Aorta (tissue), 5 donors: ENCODE results near the gene CENPF. TPM values are rescaled to one million over a fixed set of nuclear protein-coding genes. Genes with fewer than 3 reads are reported as not detected.

Experiments
- ATAC-seq: fragments of 200-7000 bp; cut with Tn5 transposase; one replicate; pipeline ENCODE4 v1.9.1; 2022; ENCODE audit warnings: moderate library complexity; ENCODE audit not compliant: low FRiP score
- DNase-seq, 2 donors: peaks; one replicate each; pipeline ENCODE4 v3.0.0-alpha.2; 2020
- H3K27ac ChIP-seq, 2 donors: one replicate each; pipeline ENCODE4 v1.5.1; 2013; ENCODE audit warnings: low read length in 2 of 2, mild to moderate bottlenecking in 2 of 2, moderate library complexity in 2 of 2, control low read depth in 1 of 2, inconsistent platforms in 1 of 2, low read depth in 1 of 2
- H3K27me3 ChIP-seq, 2 donors: one replicate each; pipeline ENCODE4 v1.6.1; 2013; ENCODE audit warnings: control low read depth in 1 of 2, low read length in 1 of 2, mild to moderate bottlenecking in 1 of 2, moderate library complexity in 1 of 2; ENCODE audit not compliant: insufficient read depth in 2 of 2, control insufficient read depth in 1 of 2
- H3K36me3 ChIP-seq, 2 donors: one replicate each; pipeline ENCODE4 v1.6.1; 2013; ENCODE audit warnings: control low read depth in 1 of 2, low read length in 1 of 2, mild to moderate bottlenecking in 1 of 2; ENCODE audit not compliant: insufficient read depth in 2 of 2, control insufficient read depth in 1 of 2
- H3K4me1 ChIP-seq, 2 donors: one replicate each; pipeline ENCODE4 v1.6.1; 2013; ENCODE audit warnings: low read length in 2 of 2, control low read depth in 1 of 2, mild to moderate bottlenecking in 1 of 2, moderate library complexity in 1 of 2; ENCODE audit not compliant: insufficient read depth in 2 of 2, control insufficient read depth in 1 of 2
- H3K4me3 ChIP-seq, 2 donors: one replicate each; pipeline ENCODE4 v1.5.1; 2013; ENCODE audit warnings: low read length in 2 of 2, control low read depth in 1 of 2, mild to moderate bottlenecking in 1 of 2
- H3K9me3 ChIP-seq: one replicate; pipeline ENCODE4 v1.6.1; 2013; ENCODE audit warnings: mild to moderate bottlenecking, low read length; ENCODE audit not compliant: control insufficient read depth
- WGBS, 2 donors: extraction: QIAGEN DNeasy Blood & Tissue Kit; methylation state at CpG; one replicate each; pipeline ENCODE4 v1.1.7; 2013; 5-methylcytosine and 5-hydroxymethylcytosine counted together
- intact Hi-C, 2 donors: fragments of 100-400 bp; cut with DNase I; formaldehyde crosslinking; loops; one replicate each; pipeline versions ENCODE4 v1.14.2 to v1.15.0; 2022
- polyA plus RNA-seq, 2 donors: library from polyadenylated mRNA; stranded (reverse); fragments of 200-250 nt; gene quantifications; one replicate each; pipeline ENCODE4 v1.2.3, GENCODE V29; 2013
- total RNA-seq, 2 donors: library from RNA; stranded (reverse); fragmentation: NEBNext Ultra II Directional; extraction: Animal tissue kit (Norgen Biotek cat#: 25700); gene quantifications; one replicate each; pipeline ENCODE4 v1.2.1, GENCODE V29; 2021
- donor health status: healthy with polysubstance abuse.
- donor health status: Bipolar disorder and iron deficiency.
- donor health status: DM: no; HTN: no; CAD: no.
- donor health status: DM: no; HTN: no; CAD: no.
- donor health status: DM: yes; HTN: yes; CAD: no.

The CENPF gene
- total and polyA plus RNA-seq, 4 donors = 0.05 to 4.3 (median 1.1) TPM

DNA sequence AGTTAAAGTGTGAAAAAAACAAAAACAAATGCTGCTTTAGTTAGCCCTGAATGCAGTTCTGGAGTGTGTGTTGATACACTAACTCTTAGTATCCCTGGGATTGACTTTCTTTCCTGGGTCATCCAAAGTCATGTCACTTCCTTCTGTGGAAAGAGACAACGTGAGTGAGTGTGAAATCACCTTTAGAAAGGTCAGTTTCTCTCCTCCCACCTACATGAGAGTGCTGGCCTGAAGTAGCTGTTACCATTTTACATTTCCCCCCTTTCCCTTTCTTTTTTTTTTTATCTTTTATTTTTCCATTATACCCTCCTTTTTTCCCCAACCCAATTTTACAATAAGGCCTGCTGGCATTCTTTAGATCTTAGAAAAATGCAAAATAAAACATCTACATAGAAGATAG lies 55.2 kb downstream of the CENPF start:
- 69 to 82% methylated on average over 1 of the region's 1 CpG for WGBS, 2 donors
- ATAC-seq = no peak

DNA sequence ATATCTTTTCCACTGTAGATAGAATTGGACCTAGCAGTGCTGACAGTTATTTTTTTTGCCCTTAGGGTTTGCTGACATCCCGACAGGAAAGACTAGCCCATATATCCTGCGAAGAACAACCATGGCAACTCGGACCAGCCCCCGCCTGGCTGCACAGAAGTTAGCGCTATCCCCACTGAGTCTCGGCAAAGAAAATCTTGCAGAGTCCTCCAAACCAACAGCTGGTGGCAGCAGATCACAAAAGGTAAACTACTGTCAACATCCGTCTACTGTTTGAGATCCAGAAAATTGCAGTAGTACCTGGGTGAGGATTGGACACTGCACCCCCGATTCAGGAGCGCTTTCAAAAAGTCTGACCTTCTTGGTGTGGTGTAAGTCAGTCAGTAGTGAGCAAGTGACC lies 55.8 kb downstream of the CENPF start:
- no peak for DNase-seq
- ATAC-seq = no peak
- H3K27ac ChIP-seq = no peak overlapping the region
- H3K27me3 ChIP-seq = no peaks in the 10 kb centered on the region
- no peaks in the 10 kb centered on the region for H3K9me3 ChIP-seq
- no peaks in the 10 kb centered on the region for H3K36me3 ChIP-seq
- H3K4me1 ChIP-seq = no peaks in the 10 kb centered on the region
- 75% methylated on average over 9 of the region's 9 CpGs for WGBS, 2 donors
- H3K4me3 ChIP-seq = no peak overlapping the region
- intact Hi-C loops = no loop called here

More for the DNA sequence above, 55.2 kb downstream of the CENPF start:
- intact Hi-C loops = no loop called here
- no peak overlapping the region for H3K27ac ChIP-seq
- no peaks in the 10 kb centered on the region for H3K36me3 ChIP-seq
- no peak overlapping the region for H3K4me3 ChIP-seq
- H3K4me1 ChIP-seq = no peaks in the 10 kb centered on the region
- DNase-seq = no peak
- H3K9me3 ChIP-seq = no peaks in the 10 kb centered on the region
- H3K27me3 ChIP-seq = no peaks in the 10 kb centered on the region

DNA sequence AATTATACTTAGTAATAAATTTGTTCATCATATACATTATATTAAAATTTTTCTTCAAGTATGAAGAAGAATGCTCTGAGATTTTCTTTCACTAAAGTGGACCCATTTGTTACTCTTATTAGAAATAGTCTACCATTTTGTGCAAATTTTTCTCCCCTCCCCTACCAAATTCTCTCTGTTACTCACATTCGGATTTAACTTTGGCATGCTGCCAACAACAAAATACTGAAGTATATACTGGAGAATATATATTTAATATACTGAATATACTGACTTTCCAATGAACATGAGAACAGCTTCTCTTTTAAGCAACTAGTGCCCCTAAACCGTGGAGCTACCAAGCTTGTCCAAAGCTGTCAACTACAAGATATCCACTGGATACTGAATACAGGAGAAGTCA lies 57.2 kb downstream of the CENPF start:
- 76 to 87% methylated on average over 2 of the region's 2 CpGs for WGBS, 2 donors
- H3K4me3 ChIP-seq = no peak overlapping the region

DNA sequence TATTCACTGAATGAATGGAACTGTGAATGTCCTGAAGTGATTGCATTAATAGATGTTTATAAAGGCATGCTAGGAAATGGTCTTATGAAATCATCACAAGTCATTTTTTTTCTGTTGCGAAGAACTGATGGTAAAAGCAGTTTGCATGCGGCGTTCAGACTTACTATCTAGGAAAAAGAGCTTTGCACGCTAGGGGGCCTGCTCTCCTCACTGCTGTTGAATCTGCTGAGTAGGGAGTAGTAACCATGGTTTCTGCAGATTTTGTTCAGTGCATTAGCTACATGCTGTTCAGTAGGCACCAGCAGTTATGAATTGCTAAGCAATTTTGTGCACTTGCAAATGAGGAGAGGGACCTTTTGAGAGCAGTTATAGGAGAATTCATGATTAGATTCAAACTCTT lies 57.9 kb downstream of the CENPF start:
- Histone ChIP-seq H3K36me3 (no peaks in the 10 kb centered on the region), H3K27me3 (no peaks in the 10 kb centered on the region), H3K9me3 (no peaks in the 10 kb centered on the region), H3K4me3 (no peak overlapping the region), H3K4me1 (no peaks in the 10 kb centered on the region), H3K27ac (no peak overlapping the region)
- 59 to 60% methylated on average over 4 of the region's 4 CpGs for WGBS, 2 donors
- DNase-seq = peak in 1 of 2 donors; percentile 48
- ATAC-seq = no peak
- intact Hi-C loops = loop anchor here in 1 of 2 donors (5.0 kb wide), 1 partner anchor 861 kb away; no protein-coding TSS in a partner anchor

More for the DNA sequence above, 57.2 kb downstream of the CENPF start:
- intact Hi-C loops = loop anchor here in 1 of 2 donors (5.0 kb wide), 1 partner anchor 862 kb away; no protein-coding TSS in a partner anchor
- Histone ChIP-seq H3K4me1 (no peaks in the 10 kb centered on the region), H3K36me3 (no peaks in the 10 kb centered on the region), H3K9me3 (no peaks in the 10 kb centered on the region), H3K27ac (no peak overlapping the region), H3K27me3 (no peaks in the 10 kb centered on the region)
- no peak for DNase-seq
- no peak for ATAC-seq

DNA sequence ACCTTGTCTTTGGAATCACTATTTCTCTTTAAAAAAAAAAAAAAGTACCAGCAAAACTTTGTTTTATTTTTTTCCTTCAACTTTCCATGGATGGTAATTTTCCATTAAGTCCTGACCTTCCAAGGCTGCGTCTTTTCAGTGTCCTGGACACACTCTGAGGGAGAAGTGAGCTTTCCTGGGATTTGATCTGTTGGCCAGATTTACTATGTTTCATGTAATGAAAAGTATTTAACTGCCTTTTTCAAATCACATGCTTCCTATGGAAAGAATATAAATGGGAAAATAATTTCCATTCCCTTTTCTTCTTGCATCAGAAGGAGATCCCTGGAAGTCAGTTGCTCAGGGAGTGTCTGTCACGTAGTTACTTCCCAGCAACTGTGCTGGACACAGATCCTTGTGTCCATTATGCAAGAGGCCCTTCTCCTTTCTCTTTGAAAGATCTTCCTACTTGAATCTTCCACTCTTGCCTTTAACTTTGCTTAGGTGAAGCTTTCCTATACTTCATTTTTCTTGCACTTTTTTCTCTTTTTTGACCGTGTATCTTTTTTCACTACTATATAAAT lies 59.3 kb downstream of the CENPF start:
- no peak overlapping the region for H3K27ac ChIP-seq
- H3K27me3 ChIP-seq = no peaks in the 10 kb centered on the region
- WGBS, 2 donors = 78 to 85% methylated on average over 3 of the region's 3 CpGs
- H3K4me3 ChIP-seq = no peak overlapping the region
- no peaks in the 10 kb centered on the region for H3K4me1 ChIP-seq
- DNase-seq (no peak), ATAC-seq (no peak)
- H3K9me3 ChIP-seq = no peaks in the 10 kb centered on the region
- H3K36me3 ChIP-seq = no peaks in the 10 kb centered on the region
- intact Hi-C loops = loop anchor here in 1 of 2 donors (5.0 kb wide), 1 partner anchor 860 kb away; no protein-coding TSS in a partner anchor

DNA sequence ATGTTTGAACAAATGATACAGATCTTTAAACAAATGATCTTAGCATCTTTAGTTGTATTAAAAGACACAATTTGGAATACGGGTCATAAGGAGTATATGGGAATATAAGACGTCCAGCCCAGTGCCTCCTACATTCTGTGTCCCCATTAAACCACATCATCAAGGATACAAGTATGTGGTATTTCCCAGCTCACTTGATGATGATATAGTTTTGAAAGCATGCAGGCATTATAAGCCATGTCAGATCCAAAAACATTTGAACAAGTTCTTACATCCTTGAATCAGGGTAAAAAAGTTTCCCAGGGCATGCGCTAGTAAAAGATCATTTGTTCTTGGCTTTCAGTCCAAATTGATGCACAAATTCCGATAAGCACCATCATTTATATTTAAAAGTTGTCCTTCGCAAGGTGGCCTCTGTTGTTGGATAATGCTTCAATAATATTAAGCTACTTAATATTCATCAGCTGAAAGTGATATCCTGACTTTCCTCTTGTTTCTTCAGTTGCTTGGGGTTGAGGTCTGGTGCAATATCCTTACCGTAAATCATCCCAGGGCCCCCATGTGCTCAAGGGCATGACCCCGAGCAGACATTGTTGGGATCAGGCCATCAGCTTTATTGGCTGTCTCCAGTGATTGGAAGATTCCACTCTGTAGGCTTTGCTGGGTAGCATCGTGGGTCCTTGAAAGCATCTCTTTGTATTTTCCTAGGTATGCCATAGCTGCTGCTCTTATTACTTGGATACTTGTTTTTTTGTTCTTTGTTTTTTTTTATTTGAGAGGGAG lies 61.8 kb downstream of the CENPF start:
- Histone ChIP-seq H3K27me3 (no peaks in the 10 kb centered on the region), H3K36me3 (no peaks in the 10 kb centered on the region), H3K4me1 (no peaks in the 10 kb centered on the region), H3K4me3 (no peak overlapping the region), H3K9me3 (no peaks in the 10 kb centered on the region), H3K27ac (no peak overlapping the region)
- WGBS, 2 donors = 95 to 97% methylated on average over 8 of the region's 8 CpGs
- intact Hi-C loops = loop anchor here in 1 of 2 donors (5.0 kb wide), 1 partner anchor 857 kb away; no protein-coding TSS in a partner anchor
- DNase-seq (no peak), ATAC-seq (no peak)

DNA sequence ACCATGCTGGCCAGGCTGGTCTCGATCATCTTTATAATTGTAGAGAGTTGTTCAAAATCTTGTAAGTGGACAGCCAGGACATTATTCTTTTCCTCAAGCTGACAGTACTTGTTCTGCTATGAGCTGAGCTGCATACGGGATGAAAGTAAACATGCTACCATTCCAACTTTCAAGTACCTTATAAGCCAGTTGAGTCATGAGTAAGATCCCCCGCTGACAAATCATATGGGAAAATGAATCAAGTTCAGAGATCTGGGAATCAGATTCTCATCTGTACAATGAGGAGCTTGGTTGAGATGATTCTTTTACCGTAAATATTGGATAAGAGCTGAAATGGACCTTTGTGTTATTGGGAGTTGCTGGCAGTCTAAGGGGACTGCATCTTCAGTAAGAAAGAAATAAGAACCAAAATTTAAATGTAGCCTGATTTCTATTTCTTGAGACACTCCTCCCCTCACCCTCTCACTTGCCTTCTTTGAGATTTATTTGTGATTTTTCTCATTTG lies 62.7 kb downstream of the CENPF start:
- Histone ChIP-seq H3K9me3 (peaks cover 2% of the 10 kb centered on the region), H3K27ac (no peak overlapping the region), H3K4me1 (no peaks in the 10 kb centered on the region), H3K36me3 (no peaks in the 10 kb centered on the region), H3K27me3 (no peaks in the 10 kb centered on the region), H3K4me3 (no peak overlapping the region)
- no peak for DNase-seq
- WGBS, 2 donors = 94 to 95% methylated on average over 4 of the region's 4 CpGs
- intact Hi-C loops = no loop called here
- ATAC-seq = no peak

DNA sequence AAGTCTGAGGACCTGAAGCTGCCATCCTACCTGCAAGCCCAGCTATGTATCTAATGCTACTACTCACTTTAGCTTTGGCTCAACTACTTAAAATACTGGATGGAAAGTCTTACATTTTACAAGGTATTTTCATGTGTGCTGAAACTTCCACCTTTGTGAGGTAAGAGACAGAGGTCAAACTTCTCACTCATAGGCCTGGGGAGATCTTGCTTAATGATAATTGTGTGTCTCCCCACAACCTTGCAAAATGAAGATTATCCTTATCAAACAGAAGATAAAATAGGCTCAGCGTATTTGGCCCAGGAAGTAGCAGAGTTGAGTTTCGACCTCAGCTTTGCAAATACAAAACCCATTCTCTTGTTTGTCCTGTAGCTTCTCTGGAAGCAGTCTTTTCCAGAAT lies 63.7 kb downstream of the CENPF start:
- Histone ChIP-seq H3K27me3 (no peaks in the 10 kb centered on the region), H3K4me1 (no peaks in the 10 kb centered on the region), H3K27ac (no peak overlapping the region), H3K4me3 (no peak overlapping the region), H3K36me3 (no peaks in the 10 kb centered on the region), H3K9me3 (peaks cover 2% of the 10 kb centered on the region)
- intact Hi-C loops = no loop called here
- 96 to 98% methylated on average over 2 of the region's 2 CpGs for WGBS, 2 donors
- ATAC-seq (no peak), DNase-seq (no peak)

DNA sequence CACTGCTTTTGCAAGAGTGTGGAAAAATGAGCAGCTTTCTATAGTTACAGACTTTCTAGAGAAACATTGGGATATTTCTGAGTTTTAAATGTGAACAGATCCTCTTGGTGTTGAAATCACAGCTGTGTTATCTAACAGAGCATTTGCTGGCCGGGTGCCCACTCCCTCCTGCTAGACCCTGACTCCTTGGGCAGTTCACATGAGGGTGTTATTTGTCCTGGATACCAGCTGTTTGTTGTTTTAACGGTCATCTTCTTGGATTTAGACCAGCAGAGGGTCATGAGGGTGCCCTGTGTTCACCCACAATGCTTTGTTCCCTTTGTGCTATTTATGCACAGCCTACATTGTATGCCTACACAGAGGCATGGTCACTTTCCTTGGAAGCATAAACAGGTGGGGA lies 67.1 kb downstream of the CENPF start:
- intact Hi-C loops = no loop called here
- Histone ChIP-seq H3K27ac (no peak overlapping the region), H3K36me3 (no peaks in the 10 kb centered on the region), H3K4me1 (no peaks in the 10 kb centered on the region), H3K9me3 (peaks cover 2% of the 10 kb centered on the region), H3K27me3 (no peaks in the 10 kb centered on the region), H3K4me3 (no peak overlapping the region)
- DNase-seq (no peak), ATAC-seq (no peak)
- 42 to 45% methylated on average over 2 of the region's 2 CpGs for WGBS, 2 donors
